K562 (cell line): ENCODE measurements around the gene SHISA8. TPM values are rescaled to one million over a fixed set of nuclear protein-coding genes. Genes with fewer than 3 reads are reported as not detected.

Source experiments
- ATAC-seq: fragments of 200-7000 bp; cut with Tn5 transposase; 3 replicates; pipeline ENCODE4 v1.9.1; 2020; ENCODE audit warnings: moderate library complexity
- BruUV-seq: library from RNA; stranded (reverse); fragments of 400-500 nt; replicated peaks from 2 replicates; lab custom pipeline; 2021; lab: Mats Ljungman, UMichigan
- CTCF ChIA-PET: fragments of 300-600 bp; formaldehyde crosslinking; extraction: SDS; loops from one replicate; lab custom pipeline; 2021; ENCODE audit warnings: low intra/inter-chr PET ratio; lab: Yijun Ruan, JAX
- POLR2A ChIA-PET: fragments of 300-600, 350-650 bp; sonication (Branson Sonifier 250); formaldehyde crosslinking; extraction: SDS; loops from one replicate; lab custom pipeline; 2021; ENCODE audit warnings: antibody characterized with exemption, inconsistent platforms; lab: Yijun Ruan, JAX
- DNase-seq, 4 experiments: peaks; one replicate each; pipeline versions ENCODE4 v3.0.0 to v3.0.0-alpha.2; 2011 to 2018; ENCODE audit warnings: low spot score in 3 of 4, mixed read lengths in 3 of 4; ENCODE audit errors: extremely low read depth in 1 of 4
- FAIRE-seq: peaks from 2 replicates; lab custom pipeline; 2011; peaks lifted over from hg19 to GRCh38; lab: Jason Lieb, UNC
- H2AFZ ChIP-seq: 2 replicates; pipeline ENCODE4 v1.6.0; 2011; ENCODE audit warnings: low read depth, low read length, control low read depth, inconsistent platforms
- H3K27ac ChIP-seq: fragments of 200-600 bp; 3 replicates; pipeline ENCODE4 v1.8.0; 2011; ENCODE audit warnings: low read depth, mild to moderate bottlenecking, control low read depth, inconsistent platforms, low read length, moderate library complexity, mixed read lengths; ENCODE audit errors: extremely low read depth
- H3K27me3 ChIP-seq, 2 experiments: fragments of 300-600 bp in 1 of 2; 2 replicates in 1 of 2; 3 replicates in 1 of 2; pipeline versions ENCODE4 v1.6.0 to v1.8.0; 2011; ENCODE audit warnings: inconsistent platforms in 2 of 2, low read length in 2 of 2, mild to moderate bottlenecking in 1 of 2, mixed read lengths in 1 of 2, moderate library complexity in 1 of 2; ENCODE audit not compliant: control insufficient read depth in 2 of 2, insufficient read depth in 2 of 2
- H3K36me3 ChIP-seq: fragments of 300-600 bp; 3 replicates; pipeline ENCODE4 v1.8.0; 2011; ENCODE audit warnings: mild to moderate bottlenecking, low read length, inconsistent platforms; ENCODE audit not compliant: control insufficient read depth, insufficient read depth
- H3K4me1 ChIP-seq, 2 experiments: fragments of 200-600 bp in 1 of 2; replicated peaks in 1 of 2; 2 replicates in 1 of 2; 3 replicates in 1 of 2; pipeline versions ENCODE4 v1.5.1 to v1.8.0; 2011; ENCODE audit warnings: inconsistent platforms in 2 of 2, low read length in 2 of 2, mild to moderate bottlenecking in 1 of 2, mixed read lengths in 1 of 2, moderate library complexity in 1 of 2; ENCODE audit not compliant: control insufficient read depth in 2 of 2, insufficient read depth in 2 of 2
- H3K4me2 ChIP-seq: 2 replicates; pipeline ENCODE4 v1.6.1; 2011; ENCODE audit warnings: low read length, control low read depth, inconsistent platforms, mixed read lengths; ENCODE audit not compliant: insufficient read depth
- H3K4me3 ChIP-seq: fragments of 200-600 bp; sonication (generic), shearing (Covaris generic); 2 replicates; pipeline ENCODE4 v1.5.1; 2016; ENCODE audit warnings: control low read depth, inconsistent platforms
- H3K79me2 ChIP-seq: fragments of 200-600 bp; 3 replicates; pipeline ENCODE4 v1.8.0; 2011; ENCODE audit warnings: low read length, inconsistent platforms; ENCODE audit not compliant: control insufficient read depth, insufficient read depth
- H3K9ac ChIP-seq, 2 experiments: 2 replicates each; pipeline versions ENCODE4 v1.6.0 to v1.6.1; 2011; ENCODE audit warnings: low read depth in 2 of 2, low read length in 2 of 2, control low read depth in 1 of 2, inconsistent platforms in 1 of 2, mild to moderate bottlenecking in 1 of 2, mixed read lengths in 1 of 2; ENCODE audit not compliant: insufficient read depth in 1 of 2
- H3K9me1 ChIP-seq: one replicate; pipeline ENCODE4 v1.6.0; 2011; ENCODE audit warnings: inconsistent platforms, mild to moderate bottlenecking, low read length, moderate library complexity; ENCODE audit not compliant: control insufficient read depth, insufficient read depth
- H3K9me3 ChIP-seq: replicated peaks from 2 replicates; pipeline ENCODE4 v1.5.1; 2011; ENCODE audit warnings: low read depth, low read length, inconsistent platforms; ENCODE audit not compliant: control insufficient read depth, insufficient read depth
- H4K20me1 ChIP-seq: replicated peaks from 2 replicates; pipeline ENCODE4 v1.6.1; 2011; ENCODE audit warnings: low read length, inconsistent platforms, mixed read lengths; ENCODE audit not compliant: control insufficient read depth, insufficient read depth
- ETV5 ChIP-seq: sonication (generic); formaldehyde crosslinking; IDR thresholded peaks from 2 replicates; pipeline ENCODE4 v1.4.0; 2020; ENCODE audit warnings: low read depth, mild to moderate bottlenecking, missing genetic modification reagents
- GABPA ChIP-seq: fragments of 200-800 bp; sonication (Bioruptor generic); conservative IDR thresholded peaks from 2 replicates; pipeline ENCODE4 v1.6.1; 2016; ENCODE audit warnings: low read depth, missing genetic modification characterization, missing compliant biosample characterization
- U2AF2 ChIP-seq: fragments of 200-400 bp; formaldehyde crosslinking; optimal IDR thresholded peaks from 2 replicates; pipeline ENCODE3; 2017; ENCODE audit warnings: low read depth, mild to moderate bottlenecking, low read length
- ZBTB8A ChIP-seq: fragments of 450-650 bp; IDR thresholded peaks from 2 replicates; pipeline ENCODE4 v1.6.1; 2018; ENCODE audit warnings: mild to moderate bottlenecking, moderate library complexity; ENCODE audit not compliant: partially characterized antibody
- ZNF134 ChIP-seq: fragments of 250-450 bp; sonication (Bioruptor Pico); conservative IDR thresholded peaks from 2 replicates; pipeline ENCODE4 v1.4.0; 2020
- ZNF274 ChIP-seq: IDR thresholded peaks from 2 replicates; pipeline ENCODE4 v1.6.1; 2011; ENCODE audit warnings: low read depth, mild to moderate bottlenecking, low read length, moderate library complexity, borderline replicate concordance
- ZNF584 ChIP-seq: fragments of 200-800 bp; sonication (Bioruptor generic); IDR thresholded peaks from 2 replicates; pipeline ENCODE4 v1.6.1; 2016; ENCODE audit warnings: low read depth, mild to moderate bottlenecking, missing genetic modification characterization, missing compliant biosample characterization
- WGBS: fragments of 100-300 bp; shearing (Covaris generic); methylation state at CpG from one replicate; pipeline ENCODE4 v1.1.6; 2016; ENCODE audit warnings: low coverage, mixed read lengths; ENCODE audit not compliant: insufficient coverage; ENCODE audit errors: missing lambda C conversion rate; 5-methylcytosine and 5-hydroxymethylcytosine counted together
- in situ Hi-C: fragments of 300-500 bp; cut with MboI; formaldehyde crosslinking; loops from 4 replicates; pipeline ENCODE4 v1.15.0; 2018; ENCODE audit warnings: inconsistent platforms, mixed read lengths
- intact Hi-C: fragments of 100-400 bp; cut with micrococcal nuclease; formaldehyde crosslinking; loops from 2 replicates; pipeline ENCODE4 v1.14.2; 2022
- polyA plus RNA-seq, 8 experiments: library from polyadenylated mRNA; depleted of rRNA in 4 of 8; stranded (reverse) in 5 of 8; unstranded in 3 of 8; fragments of >200 nt; fragmentation: Nextera tagmentation in 2 of 8; fragmentation: Illumina TruSeq in 1 of 8; extraction: Ambion mirVana in 2 of 8; extraction: Trizol in 1 of 8; gene quantifications; 2 replicates each; pipeline versions ENCODE4 v1.2.1 to v1.2.3, GENCODE V29; 2011 to 2014; ENCODE audit warnings: inconsistent platforms in 1 of 8, missing spikeins in 1 of 8
- total RNA-seq, 7 experiments: library from RNA; depleted of rRNA in 6 of 7; stranded (reverse); fragments of >200 nt in 6 of 7; fragmentation: Illumina TruSeq in 2 of 7; extraction: Trizol in 2 of 7; gene quantifications; 2 replicates each; pipeline versions ENCODE4 v1.2.1 to v1.2.3, GENCODE V29; 2011 to 2021; ENCODE audit warnings: low replicate concordance in 1 of 7
- TF ChIP-seq, protein P1 (sequence below), 3 experiments: IDR thresholded peaks in 2 of 3; conservative IDR thresholded peaks in 1 of 3; 2 replicates each; pipeline ENCODE4 v1.5.1; 2011 to 2012; ENCODE audit warnings: low read length in 3 of 3, mild to moderate bottlenecking in 3 of 3, control low read depth in 2 of 3, improper control_type of control experiment in 1 of 3, inconsistent platforms in 1 of 3, low read depth in 1 of 3, mixed read lengths in 1 of 3, moderate library complexity in 1 of 3; ENCODE audit not compliant: insufficient read depth in 2 of 3
- TF ChIP-seq, protein P2 (sequence below): fragments of 450-650 bp; formaldehyde crosslinking; IDR thresholded peaks from 2 replicates; pipeline ENCODE4 v1.4.0; 2020; ENCODE audit warnings: mild to moderate bottlenecking, moderate library complexity
- TF ChIP-seq, protein P3 (sequence below): fragments of 450-650 bp; IDR thresholded peaks from 2 replicates; pipeline ENCODE4 v1.6.1; 2017; ENCODE audit warnings: antibody characterized with exemption
- TF ChIP-seq, protein P4 (sequence below): fragments of 450-650 bp; IDR thresholded peaks from 2 replicates; pipeline ENCODE4 v1.7.0; 2016; ENCODE audit warnings: borderline replicate concordance

The SHISA8 gene
- total and polyA plus RNA-seq, 9 of the 15 experiments (the other 6 are each of a cell fraction or from before 2014, with no cell fraction given) = 0.07 to 3.3 (median 1.1) TPM; not detected in 4

DNA sequence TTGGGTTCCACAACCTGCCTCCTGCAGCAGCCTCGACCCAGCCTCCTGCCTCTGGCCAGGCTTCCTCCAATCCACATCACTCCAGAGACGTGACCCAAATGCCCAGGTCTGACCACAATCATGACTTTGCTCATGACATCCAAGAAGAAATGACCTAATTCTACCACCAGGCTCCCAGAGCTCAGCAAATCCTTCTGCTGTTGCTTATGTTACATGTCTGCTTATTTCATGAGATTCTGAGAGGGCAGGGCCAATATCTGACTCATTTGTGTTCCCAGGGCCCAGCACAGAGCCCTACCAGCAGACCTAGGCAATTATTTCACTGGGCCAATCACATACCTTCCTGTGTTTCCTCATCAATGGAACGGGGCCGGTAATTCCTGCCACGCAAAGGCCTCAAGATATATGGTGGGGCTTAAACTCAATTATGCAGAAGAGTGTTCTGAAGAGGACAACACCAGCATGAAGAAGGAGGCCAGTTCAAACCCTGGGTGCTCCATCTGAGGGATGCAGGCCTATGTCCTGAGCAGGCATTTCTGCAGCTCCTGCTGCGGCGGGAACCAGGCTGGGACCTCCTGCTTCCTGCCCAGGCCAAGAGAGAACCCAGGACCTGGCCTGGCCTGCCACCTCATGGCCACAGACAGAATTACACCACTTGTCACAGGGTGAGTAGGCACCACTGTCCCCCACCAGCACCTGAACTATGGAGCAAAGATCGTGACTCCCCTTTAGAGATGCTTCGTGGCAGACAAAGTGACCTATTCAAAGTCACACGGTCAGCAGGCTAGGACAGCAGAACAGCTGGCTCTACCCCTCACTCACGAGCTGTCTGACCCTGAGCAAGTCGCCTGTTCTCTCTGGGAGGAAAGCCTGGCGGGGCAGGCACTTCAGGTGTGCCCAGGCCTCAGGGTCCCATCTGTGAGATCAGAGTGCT, 26.2 kb upstream of the SHISA8 start:
- peaks cover 3 to 16% of the 10 kb centered on the region in 2 experiments; a peak in 3 of 5 replicates for H3K4me1 ChIP-seq
- DNase-seq (peak; percentile 58 to 79 (median 65)), FAIRE-seq (peak; percentile 89), ATAC-seq (peak; percentile 90)
- intact Hi-C loops = loop anchor here (1.0 to 5.0 kb wide), 2 partner anchors 119 to 244 kb away; no protein-coding TSS in a partner anchor
- no peak overlapping the region for H3K4me3 ChIP-seq
- peaks cover 73% of the 10 kb centered on the region for H3K36me3 ChIP-seq
- ChIA-PET CTCF (interaction anchor here (0.6 to 3.5 kb wide), 6 partner anchors 118 to 275 kb away, joined by 3 to 29 read pairs (median 7); partner anchors contain the start of gene SNU13), POLR2A (interaction anchor here (0.6 to 1.0 kb wide), 4 partner anchors 15 to 558 kb away, joined by 3 to 5 read pairs (median 4); partner anchors contain the start of genes NDUFA6 and TNFRSF13C)
- H2AFZ ChIP-seq = no peak overlapping the region
- WGBS = 59% methylated on average over 13 of the region's 13 CpGs
- H4K20me1 ChIP-seq = peaks cover 15% of the 10 kb centered on the region; the same call in 1 of the 2 replicates
- BruUV-seq = no TSS peak
- H3K27me3 ChIP-seq = no peaks in the 10 kb centered on the region
- peak overlapping the region in 1 of 2 experiments; percentile 14; a peak in 1 of 4 replicates for H3K9ac ChIP-seq
- H3K4me2 ChIP-seq = peak overlapping the region; percentile 1; the same call in 1 of the 2 replicates
- no peaks in the 10 kb centered on the region for H3K9me3 ChIP-seq
- peaks cover 23% of the 10 kb centered on the region for H3K79me2 ChIP-seq
- H3K9me1 ChIP-seq = no peaks in the 10 kb centered on the region
- H3K27ac ChIP-seq = peak overlapping the region; percentile 30; the same call in 2 of the 3 replicates
- in situ Hi-C loops = loop anchor here (5.0 kb wide), 1 partner anchor 244 kb away; the partner anchor contains the start of gene MEI1
- TF ChIP-seq GABPA (tag) = no peak
- TF ChIP-seq ZBTB8A = no peak
- TF ChIP-seq, protein P1, sequence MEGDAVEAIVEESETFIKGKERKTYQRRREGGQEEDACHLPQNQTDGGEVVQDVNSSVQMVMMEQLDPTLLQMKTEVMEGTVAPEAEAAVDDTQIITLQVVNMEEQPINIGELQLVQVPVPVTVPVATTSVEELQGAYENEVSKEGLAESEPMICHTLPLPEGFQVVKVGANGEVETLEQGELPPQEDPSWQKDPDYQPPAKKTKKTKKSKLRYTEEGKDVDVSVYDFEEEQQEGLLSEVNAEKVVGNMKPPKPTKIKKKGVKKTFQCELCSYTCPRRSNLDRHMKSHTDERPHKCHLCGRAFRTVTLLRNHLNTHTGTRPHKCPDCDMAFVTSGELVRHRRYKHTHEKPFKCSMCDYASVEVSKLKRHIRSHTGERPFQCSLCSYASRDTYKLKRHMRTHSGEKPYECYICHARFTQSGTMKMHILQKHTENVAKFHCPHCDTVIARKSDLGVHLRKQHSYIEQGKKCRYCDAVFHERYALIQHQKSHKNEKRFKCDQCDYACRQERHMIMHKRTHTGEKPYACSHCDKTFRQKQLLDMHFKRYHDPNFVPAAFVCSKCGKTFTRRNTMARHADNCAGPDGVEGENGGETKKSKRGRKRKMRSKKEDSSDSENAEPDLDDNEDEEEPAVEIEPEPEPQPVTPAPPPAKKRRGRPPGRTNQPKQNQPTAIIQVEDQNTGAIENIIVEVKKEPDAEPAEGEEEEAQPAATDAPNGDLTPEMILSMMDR (IDR thresholded peaks at IDR 0.05 in 2 of 3, conservative IDR thresholded peaks at IDR 0.05 in 1 of 3; ENCODE audit: insufficient read depth in 2 of 3, low read depth in 1 of 3, low read length in 3 of 3) = peak; percentile 77 to 83 (median 79)
- TF ChIP-seq ETV5 (CRISPR knock-in tag) = 0 out of 2 replicates have a peak, but pooled peaks have one; percentile 37
- no peak for TF ChIP-seq ZNF274
- TF ChIP-seq, protein P2, sequence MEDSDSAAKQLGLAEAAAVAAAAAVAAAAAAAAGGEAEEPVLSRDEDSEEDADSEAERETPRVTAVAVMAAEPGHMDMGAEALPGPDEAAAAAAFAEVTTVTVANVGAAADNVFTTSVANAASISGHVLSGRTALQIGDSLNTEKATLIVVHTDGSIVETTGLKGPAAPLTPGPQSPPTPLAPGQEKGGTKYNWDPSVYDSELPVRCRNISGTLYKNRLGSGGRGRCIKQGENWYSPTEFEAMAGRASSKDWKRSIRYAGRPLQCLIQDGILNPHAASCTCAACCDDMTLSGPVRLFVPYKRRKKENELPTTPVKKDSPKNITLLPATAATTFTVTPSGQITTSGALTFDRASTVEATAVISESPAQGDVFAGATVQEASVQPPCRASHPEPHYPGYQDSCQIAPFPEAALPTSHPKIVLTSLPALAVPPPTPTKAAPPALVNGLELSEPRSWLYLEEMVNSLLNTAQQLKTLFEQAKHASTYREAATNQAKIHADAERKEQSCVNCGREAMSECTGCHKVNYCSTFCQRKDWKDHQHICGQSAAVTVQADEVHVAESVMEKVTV (CRISPR knock-in tag) = peak; percentile 45
- no peak for TF ChIP-seq U2AF2
- no peak for TF ChIP-seq ZNF584 (CRISPR knock-in tag)
- 0 out of 2 replicates have a peak, but pooled peaks have one; percentile 40 for TF ChIP-seq ZNF134
- TF ChIP-seq, protein P3, sequence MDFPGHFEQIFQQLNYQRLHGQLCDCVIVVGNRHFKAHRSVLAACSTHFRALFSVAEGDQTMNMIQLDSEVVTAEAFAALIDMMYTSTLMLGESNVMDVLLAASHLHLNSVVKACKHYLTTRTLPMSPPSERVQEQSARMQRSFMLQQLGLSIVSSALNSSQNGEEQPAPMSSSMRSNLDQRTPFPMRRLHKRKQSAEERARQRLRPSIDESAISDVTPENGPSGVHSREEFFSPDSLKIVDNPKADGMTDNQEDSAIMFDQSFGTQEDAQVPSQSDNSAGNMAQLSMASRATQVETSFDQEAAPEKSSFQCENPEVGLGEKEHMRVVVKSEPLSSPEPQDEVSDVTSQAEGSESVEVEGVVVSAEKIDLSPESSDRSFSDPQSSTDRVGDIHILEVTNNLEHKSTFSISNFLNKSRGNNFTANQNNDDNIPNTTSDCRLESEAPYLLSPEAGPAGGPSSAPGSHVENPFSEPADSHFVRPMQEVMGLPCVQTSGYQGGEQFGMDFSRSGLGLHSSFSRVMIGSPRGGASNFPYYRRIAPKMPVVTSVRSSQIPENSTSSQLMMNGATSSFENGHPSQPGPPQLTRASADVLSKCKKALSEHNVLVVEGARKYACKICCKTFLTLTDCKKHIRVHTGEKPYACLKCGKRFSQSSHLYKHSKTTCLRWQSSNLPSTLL = no peak
- TF ChIP-seq, protein P4, sequence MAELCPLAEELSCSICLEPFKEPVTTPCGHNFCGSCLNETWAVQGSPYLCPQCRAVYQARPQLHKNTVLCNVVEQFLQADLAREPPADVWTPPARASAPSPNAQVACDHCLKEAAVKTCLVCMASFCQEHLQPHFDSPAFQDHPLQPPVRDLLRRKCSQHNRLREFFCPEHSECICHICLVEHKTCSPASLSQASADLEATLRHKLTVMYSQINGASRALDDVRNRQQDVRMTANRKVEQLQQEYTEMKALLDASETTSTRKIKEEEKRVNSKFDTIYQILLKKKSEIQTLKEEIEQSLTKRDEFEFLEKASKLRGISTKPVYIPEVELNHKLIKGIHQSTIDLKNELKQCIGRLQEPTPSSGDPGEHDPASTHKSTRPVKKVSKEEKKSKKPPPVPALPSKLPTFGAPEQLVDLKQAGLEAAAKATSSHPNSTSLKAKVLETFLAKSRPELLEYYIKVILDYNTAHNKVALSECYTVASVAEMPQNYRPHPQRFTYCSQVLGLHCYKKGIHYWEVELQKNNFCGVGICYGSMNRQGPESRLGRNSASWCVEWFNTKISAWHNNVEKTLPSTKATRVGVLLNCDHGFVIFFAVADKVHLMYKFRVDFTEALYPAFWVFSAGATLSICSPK = no peak
